ENCODE results near the gene CFAP74.

The CFAP74 gene

DNA sequence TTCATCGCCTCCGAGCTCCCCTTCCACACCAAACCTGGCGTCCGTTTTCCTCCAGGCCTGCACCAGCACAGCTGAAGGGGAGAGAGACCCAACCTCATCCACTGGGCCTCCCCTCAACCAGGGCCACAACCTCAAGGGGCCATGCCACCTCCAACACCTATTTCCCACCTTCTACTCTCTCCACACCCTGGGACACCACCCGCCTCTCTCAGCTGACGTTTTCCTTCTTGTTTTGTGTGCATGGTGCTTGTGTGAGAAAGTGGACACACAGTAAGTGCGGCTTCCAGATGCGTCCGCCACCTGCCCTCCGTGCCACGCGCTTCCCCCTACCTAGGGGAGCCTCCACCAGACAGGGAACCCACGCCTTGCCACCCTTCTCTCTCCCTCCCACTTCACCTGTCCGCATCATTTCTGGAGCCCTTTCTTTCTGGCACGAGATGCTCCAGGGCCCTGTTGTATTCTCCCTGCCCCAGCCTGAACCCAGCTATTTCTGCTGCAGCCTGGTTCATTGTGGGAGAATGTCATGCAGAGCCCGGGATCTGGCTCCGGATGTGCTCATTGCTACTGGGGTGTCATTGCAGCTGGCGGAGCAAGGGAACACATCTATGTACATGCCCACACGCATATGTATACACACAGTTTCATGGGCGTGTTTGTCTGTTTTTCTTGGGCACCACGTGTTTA lies 111.4 kb downstream of the CFAP74 start:
- peak overlapping the region; percentile 97 for H3K56ac ChIP-seq (ENCODE audit: low read length)
- peaks cover 33% of the 10 kb centered on the region for H3K79me2 ChIP-seq (ENCODE audit: control insufficient read depth, insufficient read depth, low read length)
- peak overlapping the region; percentile 55 for H2AK5ac ChIP-seq (ENCODE audit: low read length)
- no peak overlapping the region for H3K27ac ChIP-seq (ENCODE audit: low read depth, low read length)
- no peak overlapping the region for H2BK15ac ChIP-seq (replicated peaks; ENCODE audit: low read depth)
- H3K9ac ChIP-seq (ENCODE audit: low read length), result peak overlapping the region; percentile 92
- H2BK5ac ChIP-seq (ENCODE audit: low read length), result no peak overlapping the region
- H4K5ac ChIP-seq (ENCODE audit: low read length), result no peak overlapping the region
- no peak overlapping the region for H4K8ac ChIP-seq (ENCODE audit: low read depth, low read length)
- DNase-seq, result no peak
- no peaks in the 10 kb centered on the region for H3K27me3 ChIP-seq (ENCODE audit: insufficient read depth, low read length, poor library complexity)
- peaks cover 10% of the 10 kb centered on the region for H3K4me1 ChIP-seq (ENCODE audit: control insufficient read depth, low read depth, low read length)
- peaks cover 2% of the 10 kb centered on the region for H3K79me1 ChIP-seq (ENCODE audit: low read length)
- WGBS (ENCODE audit: extremely low coverage, insufficient coverage, low lambda C conversion rate), result no CpG with 5 or more reads among the region's 21 CpGs
- H3K36me3 ChIP-seq (ENCODE audit: control insufficient read depth, insufficient read depth, low read length), result no peaks in the 10 kb centered on the region
- H3K23ac ChIP-seq (ENCODE audit: low read length), result peak overlapping the region; percentile 90
- no peak overlapping the region for H3K18ac ChIP-seq (ENCODE audit: low read length)
- H3K4me3 ChIP-seq (ENCODE audit: low read length), result no peak overlapping the region
- H3K4ac ChIP-seq (ENCODE audit: low read depth, low read length), result no peak overlapping the region
- H3K4me2 ChIP-seq (ENCODE audit: low read length), result peak overlapping the region; percentile 28
- no peak overlapping the region for H2BK120ac ChIP-seq (ENCODE audit: low read depth, low read length)

GRCh38 chr1:1891349-1892078 lies 112.1 kb downstream of the CFAP74 start:
- no peak overlapping the region for H2BK15ac ChIP-seq (replicated peaks; ENCODE audit: low read depth)
- peaks cover 40% of the 10 kb centered on the region for H3K79me2 ChIP-seq (ENCODE audit: control insufficient read depth, insufficient read depth, low read length)
- H3K23ac ChIP-seq (ENCODE audit: low read length), result peak overlapping the region; percentile 59
- DNase-seq, result peak; percentile 67
- no CpG with 5 or more reads among the region's 59 CpGs for WGBS (ENCODE audit: extremely low coverage, insufficient coverage, low lambda C conversion rate)
- no peak overlapping the region for H2BK120ac ChIP-seq (ENCODE audit: low read depth, low read length)
- peaks cover 10% of the 10 kb centered on the region for H3K4me1 ChIP-seq (ENCODE audit: control insufficient read depth, low read depth, low read length)
- H2BK5ac ChIP-seq (ENCODE audit: low read length), result no peak overlapping the region
- H3K36me3 ChIP-seq (ENCODE audit: control insufficient read depth, insufficient read depth, low read length), result no peaks in the 10 kb centered on the region
- peak overlapping the region; percentile 44 for H3K4me3 ChIP-seq (ENCODE audit: low read length)
- peak overlapping the region; percentile 92 for H3K9ac ChIP-seq (ENCODE audit: low read length)
- H4K5ac ChIP-seq (ENCODE audit: low read length), result no peak overlapping the region
- H2AK5ac ChIP-seq (ENCODE audit: low read length), result peak overlapping the region; percentile 55
- peak overlapping the region; percentile 87 for H3K27ac ChIP-seq (ENCODE audit: low read depth, low read length)
- H3K79me1 ChIP-seq (ENCODE audit: low read length), result peaks cover 2% of the 10 kb centered on the region
- peak overlapping the region; percentile 74 for H3K4ac ChIP-seq (ENCODE audit: low read depth, low read length)
- H3K27me3 ChIP-seq (ENCODE audit: insufficient read depth, low read length, poor library complexity), result no peaks in the 10 kb centered on the region
- H4K8ac ChIP-seq (ENCODE audit: low read depth, low read length), result no peak overlapping the region
- H3K4me2 ChIP-seq (ENCODE audit: low read length), result peak overlapping the region; percentile 67
- H3K18ac ChIP-seq (ENCODE audit: low read length), result peak overlapping the region; percentile 77
- H3K56ac ChIP-seq (ENCODE audit: low read length), result peak overlapping the region; percentile 97

- DNase-seq, result peak; percentile 92
- no CpG with 5 or more reads among the region's 137 CpGs for WGBS (ENCODE audit: extremely low coverage, insufficient coverage, low lambda C conversion rate)
Observed at GRCh38 chr1:1890506-1891348, 112.9 kb downstream of the CFAP74 start, which contains the start of gene GNB1. Gene GNB1 (minus strand): TSS chr1:1891087. CDS start chr1:1825453, 65,634 bp downstream.

GRCh38 chr1:1889847-1890505 lies 113.6 kb downstream of the CFAP74 start:
- Histone ChIP-seq H2BK5ac (ENCODE audit: low read length) (peak overlapping the region; percentile 55), H3K4me1 (ENCODE audit: control insufficient read depth, low read depth, low read length) (peaks cover 10% of the 10 kb centered on the region), H3K4me2 (ENCODE audit: low read length) (no peak overlapping the region), H3K4me3 (ENCODE audit: low read length) (peak overlapping the region; percentile 94), H3K18ac (ENCODE audit: low read length) (peak overlapping the region; percentile 99), H3K27me3 (ENCODE audit: insufficient read depth, low read length, poor library complexity) (no peaks in the 10 kb centered on the region), H2BK120ac (ENCODE audit: low read depth, low read length) (peak overlapping the region; percentile 68), H2AK5ac (ENCODE audit: low read length) (no peak overlapping the region), H4K8ac (ENCODE audit: low read depth, low read length) (peak overlapping the region; percentile 95), H4K5ac (ENCODE audit: low read length) (no peak overlapping the region), H3K36me3 (ENCODE audit: control insufficient read depth, insufficient read depth, low read length) (no peaks in the 10 kb centered on the region), H2BK15ac (replicated peaks; ENCODE audit: low read depth) (no peak overlapping the region), H3K56ac (ENCODE audit: low read length) (peak overlapping the region; percentile 94), H3K27ac (ENCODE audit: low read depth, low read length) (peak overlapping the region; percentile 87), H3K79me2 (ENCODE audit: control insufficient read depth, insufficient read depth, low read length) (peaks cover 52% of the 10 kb centered on the region), H3K4ac (ENCODE audit: low read depth, low read length) (peak overlapping the region; percentile 100), H3K23ac (ENCODE audit: low read length) (peak overlapping the region; percentile 7), H3K9ac (ENCODE audit: low read length) (peak overlapping the region; percentile 78), H3K79me1 (ENCODE audit: low read length) (peaks cover 2% of the 10 kb centered on the region)
- DNase-seq, result peak; percentile 55
- no CpG with 5 or more reads among the region's 88 CpGs for WGBS (ENCODE audit: extremely low coverage, insufficient coverage, low lambda C conversion rate)

More at GRCh38 chr1:1890506-1891348, 112.9 kb downstream of the CFAP74 start, which contains the start of gene GNB1:
- Histone ChIP-seq H4K8ac (ENCODE audit: low read depth, low read length) (peak within 1 kb of the TSS; percentile 95), H3K79me2 (ENCODE audit: control insufficient read depth, insufficient read depth, low read length) (peaks cover 48% of the 10 kb centered on the region), H2BK5ac (ENCODE audit: low read length) (peak within 1 kb of the TSS; percentile 55), H3K27ac (ENCODE audit: low read depth, low read length) (peak within 1 kb of the TSS; percentile 87), H3K4me2 (ENCODE audit: low read length) (peak within 1 kb of the TSS; percentile 67), H3K18ac (ENCODE audit: low read length) (peak within 1 kb of the TSS; percentile 99), H3K9ac (ENCODE audit: low read length) (peak within 1 kb of the TSS; percentile 92), H2BK120ac (ENCODE audit: low read depth, low read length) (peak within 1 kb of the TSS; percentile 68), H3K4ac (ENCODE audit: low read depth, low read length) (peak within 1 kb of the TSS; percentile 100), H3K4me1 (ENCODE audit: control insufficient read depth, low read depth, low read length) (peaks cover 10% of the 10 kb centered on the region), H3K23ac (ENCODE audit: low read length) (peak within 1 kb of the TSS; percentile 59), H2AK5ac (ENCODE audit: low read length) (peak within 1 kb of the TSS; percentile 55), H2BK15ac (replicated peaks; ENCODE audit: low read depth) (no peak within 1 kb of the TSS), H3K4me3 (ENCODE audit: low read length) (peak within 1 kb of the TSS; percentile 94), H3K56ac (ENCODE audit: low read length) (peak within 1 kb of the TSS; percentile 97), H3K79me1 (ENCODE audit: low read length) (peaks cover 2% of the 10 kb centered on the region), H3K27me3 (ENCODE audit: insufficient read depth, low read length, poor library complexity) (no peaks in the 10 kb centered on the region), H3K36me3 (ENCODE audit: control insufficient read depth, insufficient read depth, low read length) (no peaks in the 10 kb centered on the region), H4K5ac (ENCODE audit: low read length) (no peak within 1 kb of the TSS)

GRCh38 chr1:1889090-1889750 lies 114.4 kb downstream of the CFAP74 start:
- H3K79me2 ChIP-seq (ENCODE audit: control insufficient read depth, insufficient read depth, low read length), result peaks cover 59% of the 10 kb centered on the region
- no peak overlapping the region for H2BK15ac ChIP-seq (replicated peaks; ENCODE audit: low read depth)
- WGBS (ENCODE audit: extremely low coverage, insufficient coverage, low lambda C conversion rate), result 100% methylated on average over 3 of the region's 9 CpGs
- no peak for DNase-seq
- H3K79me1 ChIP-seq (ENCODE audit: low read length), result peaks cover 2% of the 10 kb centered on the region
- H4K8ac ChIP-seq (ENCODE audit: low read depth, low read length), result no peak overlapping the region
- H3K36me3 ChIP-seq (ENCODE audit: control insufficient read depth, insufficient read depth, low read length), result no peaks in the 10 kb centered on the region
- no peak overlapping the region for H2BK5ac ChIP-seq (ENCODE audit: low read length)
- peak overlapping the region; percentile 94 for H3K4me3 ChIP-seq (ENCODE audit: low read length)
- H3K27ac ChIP-seq (ENCODE audit: low read depth, low read length), result no peak overlapping the region
- H2BK120ac ChIP-seq (ENCODE audit: low read depth, low read length), result no peak overlapping the region
- peaks cover 4% of the 10 kb centered on the region for H3K4me1 ChIP-seq (ENCODE audit: control insufficient read depth, low read depth, low read length)
- no peak overlapping the region for H3K23ac ChIP-seq (ENCODE audit: low read length)
- H3K18ac ChIP-seq (ENCODE audit: low read length), result no peak overlapping the region
- no peak overlapping the region for H2AK5ac ChIP-seq (ENCODE audit: low read length)
- peak overlapping the region; percentile 94 for H3K56ac ChIP-seq (ENCODE audit: low read length)
- no peak overlapping the region for H3K4me2 ChIP-seq (ENCODE audit: low read length)
- no peaks in the 10 kb centered on the region for H3K27me3 ChIP-seq (ENCODE audit: insufficient read depth, low read length, poor library complexity)
- H4K5ac ChIP-seq (ENCODE audit: low read length), result no peak overlapping the region
- peak overlapping the region; percentile 78 for H3K9ac ChIP-seq (ENCODE audit: low read length)
- no peak overlapping the region for H3K4ac ChIP-seq (ENCODE audit: low read depth, low read length)
